GM12878 (cell line): Measurements from ENCODE around the gene SHC3. TPM values are rescaled to one million over a fixed set of nuclear protein-coding genes. Genes with fewer than 3 reads are reported as not detected.

Experiments
- ATAC-seq: fragments of 200-7000 bp; cut with Tn5 transposase; 3 replicates; pipeline ENCODE4 v1.9.1; 2020; ENCODE audit warnings: mild to moderate bottlenecking, moderate library complexity
- BruUV-seq: library from RNA; stranded (reverse); fragments of 400-500 nt; replicated peaks from 2 replicates; lab custom pipeline; 2021; lab: Mats Ljungman, UMichigan
- CTCF ChIA-PET: fragments of 300-600 bp; sonication (Branson Sonifier 250); formaldehyde crosslinking; extraction: SDS; loops from one replicate; lab custom pipeline; 2021; ENCODE audit warnings: inconsistent platforms; lab: Yijun Ruan, JAX
- POLR2A ChIA-PET: fragments of 350-600 bp; formaldehyde crosslinking; extraction: SDS; loops from one replicate; lab custom pipeline; 2021; ENCODE audit warnings: inconsistent platforms; lab: Charles Lee
- RAD21 ChIA-PET: fragments of 300-600 bp; sonication (Branson Sonifier 250); formaldehyde crosslinking; loops from one replicate; lab custom pipeline; 2023; ENCODE audit warnings: antibody characterized with exemption; ENCODE audit not compliant: unreplicated experiment; lab: Charles Lee
- SMC1A ChIA-PET: fragments of 300-600 bp; sonication (Branson Sonifier 250); formaldehyde crosslinking; loops from one replicate; lab custom pipeline; 2023; ENCODE audit not compliant: unreplicated experiment, uncharacterized antibody; lab: Charles Lee
- DNase-seq: peaks from one replicate; pipeline ENCODE4 v3.0.0-alpha.2; 2011; ENCODE audit warnings: low read depth, low spot score
- FAIRE-seq: peaks from 3 replicates; lab custom pipeline; 2011; peaks lifted over from hg19 to GRCh38; lab: Jason Lieb, UNC
- H2AFZ ChIP-seq: 2 replicates; pipeline ENCODE4 v1.6.0; 2011; ENCODE audit warnings: low read depth, low read length, control low read depth; ENCODE audit not compliant: control insufficient read depth
- H3K27ac ChIP-seq: 2 replicates; pipeline ENCODE4 v1.5.1; 2011; ENCODE audit warnings: control low read depth; ENCODE audit not compliant: control insufficient read depth, insufficient read depth
- H3K27me3 ChIP-seq, 2 experiments: replicated peaks in 1 of 2; 2 replicates each; pipeline versions ENCODE4 v1.6.0 to v1.6.1; 2011; ENCODE audit warnings: low read length in 1 of 2; ENCODE audit not compliant: control insufficient read depth in 2 of 2, insufficient read depth in 2 of 2
- H3K36me3 ChIP-seq, 2 experiments: 2 replicates each; pipeline ENCODE4 v1.5.1; 2011; ENCODE audit warnings: low read length in 1 of 2; ENCODE audit not compliant: control insufficient read depth in 2 of 2, insufficient read depth in 2 of 2
- H3K4me1 ChIP-seq: 2 replicates; pipeline ENCODE4 v1.6.1; 2011; ENCODE audit warnings: mild to moderate bottlenecking, low read length, moderate library complexity, mixed read lengths; ENCODE audit not compliant: control insufficient read depth, insufficient read depth
- H3K4me2 ChIP-seq: 2 replicates; pipeline ENCODE4 v1.6.0; 2011; ENCODE audit warnings: control low read depth; ENCODE audit not compliant: control insufficient read depth, insufficient read depth
- H3K4me3 ChIP-seq: fragments of 200-600 bp; sonication (generic); 2 replicates; pipeline ENCODE4 v1.5.1; 2016
- H3K79me2 ChIP-seq: 2 replicates; pipeline ENCODE4 v1.6.0; 2011; ENCODE audit warnings: low read length; ENCODE audit not compliant: control insufficient read depth, insufficient read depth
- H3K9ac ChIP-seq: 2 replicates; pipeline ENCODE4 v1.8.0; 2011; ENCODE audit warnings: low read length, control low read depth, mixed read lengths; ENCODE audit not compliant: control insufficient read depth, insufficient read depth
- H3K9me3 ChIP-seq: replicated peaks from 3 replicates; pipeline ENCODE4 v1.5.1; 2011; ENCODE audit warnings: mild to moderate bottlenecking, low read length; ENCODE audit not compliant: control insufficient read depth, insufficient read depth
- H4K20me1 ChIP-seq: 2 replicates; pipeline ENCODE4 v1.6.0; 2011; ENCODE audit not compliant: control insufficient read depth, insufficient read depth
- BMI1 ChIP-seq: fragments of 450-650 bp; IDR thresholded peaks from 2 replicates; pipeline ENCODE4 v1.6.1; 2016; ENCODE audit warnings: mild to moderate bottlenecking, moderate library complexity, borderline replicate concordance
- CHD2 ChIP-seq: IDR thresholded peaks from 2 replicates; pipeline ENCODE4 v1.6.1; 2011; ENCODE audit warnings: low read depth, low read length, improper control_type of control experiment, borderline replicate concordance
- DPF2 ChIP-seq: fragments of 450-650 bp; IDR thresholded peaks from 2 replicates; pipeline ENCODE4 v1.6.1; 2017; ENCODE audit warnings: mild to moderate bottlenecking
- HDAC2 ChIP-seq: fragments of 200-600 bp; sonication (generic); IDR thresholded peaks from 2 replicates; pipeline ENCODE4 v1.6.1; 2017
- HSF1 ChIP-seq: fragments of 150-350 bp; IDR thresholded peaks from 2 replicates; pipeline ENCODE4 v1.6.1; 2014; ENCODE audit warnings: mild to moderate bottlenecking, low read depth, low read length
- MXI1 ChIP-seq: fragments of 150-350 bp; IDR thresholded peaks from 2 replicates; pipeline ENCODE4 v1.6.1; 2011; ENCODE audit warnings: low read depth, mild to moderate bottlenecking, inconsistent platforms, low read length, improper control_type of control experiment
- MYC ChIP-seq: IDR thresholded peaks from 2 replicates; pipeline ENCODE4 v1.6.1; 2011; ENCODE audit warnings: mild to moderate bottlenecking, low read length, moderate library complexity, inconsistent platforms; ENCODE audit not compliant: insufficient read depth, insufficient replicate concordance, insufficient read length, severe bottlenecking
- POLR2A ChIP-seq: IDR thresholded peaks from 2 replicates; pipeline ENCODE4 v1.6.1; 2011; ENCODE audit warnings: low read depth, mild to moderate bottlenecking, low read length
- REST ChIP-seq: IDR thresholded peaks from 2 replicates; pipeline ENCODE4 v1.6.1; 2012; ENCODE audit warnings: mild to moderate bottlenecking, low read depth, low read length
- ZBTB33 ChIP-seq: fragments of 450-650 bp; IDR thresholded peaks from 2 replicates; pipeline ENCODE4 v1.6.1; 2017; ENCODE audit warnings: mild to moderate bottlenecking
- ZNF592 ChIP-seq: fragments of 450-650 bp; IDR thresholded peaks from 2 replicates; pipeline ENCODE4 v1.6.1; 2017; ENCODE audit warnings: mild to moderate bottlenecking, moderate library complexity
- WGBS: methylation state at CpG from one replicate; pipeline ENCODE4 v1.1.6; 2016; ENCODE audit warnings: low lambda C conversion rate; ENCODE audit not compliant: insufficient replicate concordance, insufficient coverage; ENCODE audit errors: missing lambda C conversion rate; 5-methylcytosine and 5-hydroxymethylcytosine counted together
- in situ Hi-C: fragments of 300-500 bp; cut with MboI; formaldehyde crosslinking; loops from 9 replicates; pipeline ENCODE4 v1.14.3; 2018; ENCODE audit warnings: mixed read lengths
- intact Hi-C: fragments of 100-400 bp; cut with micrococcal nuclease; formaldehyde crosslinking; loops from one replicate; pipeline ENCODE4 v1.14.2; 2022; ENCODE audit not compliant: unreplicated experiment
- polyA plus RNA-seq, 11 experiments: library from polyadenylated mRNA; depleted of rRNA in 4 of 11; unstranded in 6 of 11; stranded (reverse) in 5 of 11; fragments of >200 nt; fragmentation: Nextera tagmentation in 4 of 11; fragmentation: Illumina TruSeq in 1 of 11; extraction: Ambion mirVana in 4 of 11; extraction: Trizol in 1 of 11; gene quantifications; 1 replicate in 1 of 11; 2 replicates in 10 of 11; pipeline versions ENCODE4 v1.2.1 to v1.2.3, GENCODE V29; 2011 to 2016; ENCODE audit warnings: inconsistent platforms in 2 of 11, missing spikeins in 2 of 11, low read depth in 1 of 11
- total RNA-seq, 4 experiments: library from RNA; depleted of rRNA in 3 of 4; stranded (reverse); fragments of >200 nt in 3 of 4; fragmentation: Illumina TruSeq in 1 of 4; extraction: Trizol in 1 of 4; gene quantifications; 2 replicates each; pipeline versions ENCODE4 v1.2.1 to v1.2.3, GENCODE V29; 2013 to 2021

Gene SHC3
- total and polyA plus RNA-seq, 10 of the 15 experiments (the other 5 are each of a cell fraction or from before 2014, with no cell fraction given): 0.01 to 0.06 TPM; not detected in 8

- Histone ChIP-seq H3K4me3 (no peak overlapping the region), H3K4me1 (no peaks in the 10 kb centered on the region), H3K9ac (no peak overlapping the region), H3K4me2 (no peak overlapping the region), H3K79me2 (no peaks in the 10 kb centered on the region), H3K27me3 (peaks cover 5 to 24% of the 10 kb centered on the region in 2 experiments), H3K9me3 (no peaks in the 10 kb centered on the region; the same call in 2 of the 3 replicates), H2AFZ (no peak overlapping the region), H3K27ac (no peak overlapping the region), H3K36me3 (no peaks in the 10 kb centered on the region), H4K20me1 (no peaks in the 10 kb centered on the region)
- ChIA-PET RAD21 (no interaction called here), SMC1A (no interaction called here), POLR2A (no interaction called here), CTCF (interaction anchor here (1.6 kb wide), 1 partner anchor 100 kb away, joined by 3 read pairs; no protein-coding TSS in a partner anchor)
- ATAC-seq: no peak
- 50% methylated on average over 11 of the region's 11 CpGs for WGBS
- DNase-seq: no peak
- intact Hi-C loops (no loop called here), in situ Hi-C loops (no loop called here)
- no TSS peak for BruUV-seq
- TF ChIP-seq HDAC2 (no peak), MYC (no peak), HSF1 (no peak), REST (no peak), MXI1 (no peak), DPF2 (no peak), ZNF592 (no peak), ZBTB33 (no peak), POLR2A (no peak), BMI1 (no peak), CHD2 (no peak)
- no peak for FAIRE-seq
Measured at GRCh38 chr9:89178830-89179539, 367 bp upstream of the SHC3 start.
